ENCODE measurements around the gene HNRNPUL1. TPM values are rescaled to one million over a fixed set of nuclear protein-coding genes. Genes with fewer than 3 reads are reported as not detected.

The HNRNPUL1 gene
- total and polyA plus RNA-seq, 2 donors (not counting 3 experiments of a cell fraction or from before 2014, with no cell fraction given) = 83.2 to 261 TPM

GRCh38 chr19:41220811-41221210 is 43.4 kb upstream of the HNRNPUL1 start:
- no peaks in the 10 kb centered on the region for H3K9me3 ChIP-seq (replicated peaks; ENCODE audit: control insufficient read depth, insufficient read depth, low read length)
- H3K4me3 ChIP-seq (replicated peaks in 1 of 3; ENCODE audit: insufficient read depth in 1 of 3, low read depth in 1 of 3, low read length in 3 of 3) = peak overlapping the region in 2 of 3 experiments; percentile 85 to 96
- dilution Hi-C loops (cut with MboI; ENCODE audit: extremely low pct_ligation_motif_present, low sequenced_read_pairs) = no loop called here
- H3K9me1 ChIP-seq (replicated peaks; ENCODE audit: control insufficient read depth, extremely low read depth, insufficient read depth, low read length) = no peaks in the 10 kb centered on the region
- H3K27me3 ChIP-seq (ENCODE audit: control insufficient read depth in 2 of 2, insufficient read depth in 2 of 2, low read length in 2 of 2) = no peaks in the 10 kb centered on the region
- intact Hi-C loops (cut with micrococcal nuclease) = loop anchor here (5.0 kb wide), 2 partner anchors 86 to 101 kb away; no protein-coding TSS in a partner anchor
- POLR2A ChIA-PET = no interaction called here
- BruUV-seq (replicated peaks) = no TSS peak
- peaks cover 48% of the 10 kb centered on the region for H3K4me1 ChIP-seq (ENCODE audit: control insufficient read depth, extremely low read depth, insufficient read depth, low read length)
- H3K79me2 ChIP-seq (ENCODE audit: control insufficient read depth, insufficient read depth, low read length) = peaks cover 52% of the 10 kb centered on the region
- H4K20me1 ChIP-seq (replicated peaks; ENCODE audit: control insufficient read depth, extremely low read depth, insufficient read depth, low read length) = no peaks in the 10 kb centered on the region
- H3K36me3 ChIP-seq (ENCODE audit: control insufficient read depth in 2 of 2, extremely low read depth in 1 of 2, insufficient read depth in 2 of 2, low read length in 2 of 2) = peaks cover 2 to 6% of the 10 kb centered on the region in 2 experiments
- DNase-seq (ENCODE audit: low read depth, low spot score) (no peak), FAIRE-seq (no peak)
- peak overlapping the region; percentile 86 for H3K4me2 ChIP-seq (ENCODE audit: insufficient read depth, low read length)
- H3K27ac ChIP-seq (ENCODE audit: insufficient read depth, low read depth, low read length) = peak overlapping the region; percentile 73
- H2AFZ ChIP-seq (ENCODE audit: low read depth, low read length) = no peak overlapping the region
- CTCF ChIA-PET = interaction anchor here (3.8 to 5.4 kb wide), 2 partner anchors 16 to 41 kb away, joined by 24 to 50 read pairs; no protein-coding TSS in a partner anchor
- peak overlapping the region; percentile 89 for H3K9ac ChIP-seq (replicated peaks; ENCODE audit: extremely low read depth, insufficient read depth, low read length)
- no peak for TF ChIP-seq EZH2 (IDR thresholded peaks at IDR 0.05; ENCODE audit: borderline replicate concordance, low read depth, low read length, severe bottlenecking)
- TF ChIP-seq, protein P1, sequence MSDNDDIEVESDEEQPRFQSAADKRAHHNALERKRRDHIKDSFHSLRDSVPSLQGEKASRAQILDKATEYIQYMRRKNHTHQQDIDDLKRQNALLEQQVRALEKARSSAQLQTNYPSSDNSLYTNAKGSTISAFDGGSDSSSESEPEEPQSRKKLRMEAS (IDR thresholded peaks at IDR 0.05; ENCODE audit: insufficient read depth, insufficient read length) = no peak
- no peak for TF ChIP-seq POLR2A (IDR thresholded peaks at IDR 0.05; ENCODE audit: low read depth, low read length)
- no peak for TF ChIP-seq FOS (IDR thresholded peaks at IDR 0.05; ENCODE audit: borderline replicate concordance, insufficient read depth, low read length)
- TF ChIP-seq, protein P2, sequence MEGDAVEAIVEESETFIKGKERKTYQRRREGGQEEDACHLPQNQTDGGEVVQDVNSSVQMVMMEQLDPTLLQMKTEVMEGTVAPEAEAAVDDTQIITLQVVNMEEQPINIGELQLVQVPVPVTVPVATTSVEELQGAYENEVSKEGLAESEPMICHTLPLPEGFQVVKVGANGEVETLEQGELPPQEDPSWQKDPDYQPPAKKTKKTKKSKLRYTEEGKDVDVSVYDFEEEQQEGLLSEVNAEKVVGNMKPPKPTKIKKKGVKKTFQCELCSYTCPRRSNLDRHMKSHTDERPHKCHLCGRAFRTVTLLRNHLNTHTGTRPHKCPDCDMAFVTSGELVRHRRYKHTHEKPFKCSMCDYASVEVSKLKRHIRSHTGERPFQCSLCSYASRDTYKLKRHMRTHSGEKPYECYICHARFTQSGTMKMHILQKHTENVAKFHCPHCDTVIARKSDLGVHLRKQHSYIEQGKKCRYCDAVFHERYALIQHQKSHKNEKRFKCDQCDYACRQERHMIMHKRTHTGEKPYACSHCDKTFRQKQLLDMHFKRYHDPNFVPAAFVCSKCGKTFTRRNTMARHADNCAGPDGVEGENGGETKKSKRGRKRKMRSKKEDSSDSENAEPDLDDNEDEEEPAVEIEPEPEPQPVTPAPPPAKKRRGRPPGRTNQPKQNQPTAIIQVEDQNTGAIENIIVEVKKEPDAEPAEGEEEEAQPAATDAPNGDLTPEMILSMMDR (IDR thresholded peaks at IDR 0.05; ENCODE audit: extremely low read depth in 1 of 2, insufficient read depth in 1 of 2, low read depth in 1 of 2, low read length in 2 of 2) = no peak
- TF ChIP-seq GATA2 (IDR thresholded peaks at IDR 0.05; ENCODE audit: insufficient read depth, insufficient read length, low read depth, low read length) = no peak
- no peak for TF ChIP-seq MYC (IDR thresholded peaks at IDR 0.05; ENCODE audit: low read depth, low read length)
- no peak for TF ChIP-seq JUN (IDR thresholded peaks at IDR 0.05; ENCODE audit: borderline replicate concordance, insufficient read depth, insufficient read length, low read depth)
- no peak for TF ChIP-seq POLR2AphosphoS5 (IDR thresholded peaks at IDR 0.05; ENCODE audit: insufficient read depth, low read depth, low read length)

Data from endothelial cell of umbilical vein (primary cell).